Chondrocyte (in vitro differentiated cells): Measurements from ENCODE around the gene RSRC1. TPM values are rescaled to one million over a fixed set of nuclear protein-coding genes. Genes with fewer than 3 reads are reported as not detected.
"Not testable (repeated sequence)": the region's sequence is repeated elsewhere in the genome, so short reads cannot be mapped to it uniquely, and the experiment has no call there.

Experiments
- DNase-seq: peaks from one replicate; pipeline ENCODE4 v3.0.0; 2021; ENCODE audit warnings: mixed read lengths, low spot score
- H3K27ac Mint-ChIP-seq: one replicate; pipeline ENCODE4 v1.8.0; 2021; ENCODE audit warnings: mild to moderate bottlenecking, moderate library complexity, mixed read lengths; ENCODE audit not compliant: unreplicated experiment
- H3K27me3 Mint-ChIP-seq: 2 replicates; pipeline ENCODE4 v1.8.0; 2021; ENCODE audit warnings: low read depth, mixed read lengths
- H3K36me3 Mint-ChIP-seq: 2 replicates; pipeline ENCODE4 v1.8.0; 2021; ENCODE audit warnings: low read depth, mixed read lengths
- H3K4me1 Mint-ChIP-seq: 2 replicates; pipeline ENCODE4 v1.8.0; 2021; ENCODE audit warnings: low read depth, mild to moderate bottlenecking, mixed read lengths
- H3K4me3 Mint-ChIP-seq: one replicate; pipeline ENCODE4 v1.8.0; 2021; ENCODE audit warnings: mild to moderate bottlenecking, moderate library complexity, mixed read lengths; ENCODE audit not compliant: unreplicated experiment
- H3K9me3 Mint-ChIP-seq: 2 replicates; pipeline ENCODE4 v1.8.0; 2021; ENCODE audit warnings: low read depth, mixed read lengths
- total RNA-seq: library from RNA; stranded (reverse); gene quantifications from 3 replicates; pipeline ENCODE4 v1.2.1, GENCODE V29; 2021
- TF ChIP-seq, protein P1 (sequence below): fragments of 200-600 bp; sonication (generic); IDR thresholded peaks from 2 replicates; pipeline ENCODE4 v1.5.0; 2021; ENCODE audit warnings: antibody characterized with exemption, mild to moderate bottlenecking, moderate library complexity

Gene RSRC1
- total RNA-seq, 1 donor from 2014 or later: 23.5 TPM

DNA sequence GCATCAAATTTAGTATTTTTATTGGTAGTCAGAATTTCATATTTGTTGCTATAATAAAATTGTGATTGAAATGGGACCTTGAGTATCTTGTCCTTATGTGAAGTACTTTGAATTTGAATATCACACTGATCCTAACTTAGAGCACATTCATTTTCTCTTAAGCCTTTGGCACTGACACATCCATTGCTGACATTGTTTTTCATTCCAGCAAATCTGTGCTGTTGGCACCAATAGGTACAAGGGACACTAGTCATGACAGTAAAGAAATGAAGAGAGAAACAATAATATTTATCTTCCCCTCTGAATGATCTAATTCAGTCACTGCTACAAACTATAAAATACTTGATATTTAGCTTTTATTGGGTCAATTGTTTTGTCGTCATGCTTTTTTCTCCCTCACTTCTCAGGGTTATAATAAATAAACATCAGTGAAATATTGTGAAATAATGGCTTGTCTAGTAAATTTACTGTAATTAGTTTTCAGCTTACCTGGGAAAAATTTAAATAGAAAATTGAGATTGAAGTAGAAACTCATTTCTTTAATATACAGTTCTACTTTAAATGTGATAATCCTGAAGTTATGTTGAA, 294.3 kb downstream of the RSRC1 start:
- Mint-ChIP-seq H3K9me3 (no peaks in the 10 kb centered on the region), H3K36me3 (no peaks in the 10 kb centered on the region), H3K4me1 (peaks cover 9% of the 10 kb centered on the region), H3K27ac (no peak overlapping the region), H3K4me3 (no peak overlapping the region), H3K27me3 (no peaks in the 10 kb centered on the region)
- TF ChIP-seq, protein P1, sequence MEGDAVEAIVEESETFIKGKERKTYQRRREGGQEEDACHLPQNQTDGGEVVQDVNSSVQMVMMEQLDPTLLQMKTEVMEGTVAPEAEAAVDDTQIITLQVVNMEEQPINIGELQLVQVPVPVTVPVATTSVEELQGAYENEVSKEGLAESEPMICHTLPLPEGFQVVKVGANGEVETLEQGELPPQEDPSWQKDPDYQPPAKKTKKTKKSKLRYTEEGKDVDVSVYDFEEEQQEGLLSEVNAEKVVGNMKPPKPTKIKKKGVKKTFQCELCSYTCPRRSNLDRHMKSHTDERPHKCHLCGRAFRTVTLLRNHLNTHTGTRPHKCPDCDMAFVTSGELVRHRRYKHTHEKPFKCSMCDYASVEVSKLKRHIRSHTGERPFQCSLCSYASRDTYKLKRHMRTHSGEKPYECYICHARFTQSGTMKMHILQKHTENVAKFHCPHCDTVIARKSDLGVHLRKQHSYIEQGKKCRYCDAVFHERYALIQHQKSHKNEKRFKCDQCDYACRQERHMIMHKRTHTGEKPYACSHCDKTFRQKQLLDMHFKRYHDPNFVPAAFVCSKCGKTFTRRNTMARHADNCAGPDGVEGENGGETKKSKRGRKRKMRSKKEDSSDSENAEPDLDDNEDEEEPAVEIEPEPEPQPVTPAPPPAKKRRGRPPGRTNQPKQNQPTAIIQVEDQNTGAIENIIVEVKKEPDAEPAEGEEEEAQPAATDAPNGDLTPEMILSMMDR: no peak
- no peak for DNase-seq

DNA sequence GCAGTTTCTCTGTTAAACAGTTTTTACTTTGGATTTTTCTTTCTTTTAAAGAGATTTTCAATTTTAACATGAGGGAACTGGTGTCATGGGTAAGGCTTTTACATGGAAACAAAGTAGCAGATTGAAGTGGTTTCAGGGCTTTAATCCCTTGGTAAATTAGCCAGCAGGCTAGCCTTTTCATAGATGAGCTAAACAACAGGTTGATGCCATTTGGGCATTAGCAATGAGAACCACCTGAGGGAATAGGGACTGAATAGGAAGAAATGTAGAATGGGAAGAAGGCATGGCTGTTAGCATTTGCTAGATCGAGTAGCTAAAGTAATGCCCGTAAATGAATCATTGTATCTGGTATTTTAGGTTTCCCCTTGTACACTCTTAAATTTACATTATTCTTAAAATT, 295.6 kb downstream of the RSRC1 start:
- no peaks in the 10 kb centered on the region for H3K36me3 Mint-ChIP-seq
- peaks cover 9% of the 10 kb centered on the region for H3K4me1 Mint-ChIP-seq
- no peak for DNase-seq
- H3K27ac Mint-ChIP-seq: no peak overlapping the region
- TF ChIP-seq, protein P1: no peak
- H3K4me3 Mint-ChIP-seq: no peak overlapping the region
- H3K9me3 Mint-ChIP-seq: no peaks in the 10 kb centered on the region
- H3K27me3 Mint-ChIP-seq: no peaks in the 10 kb centered on the region

DNA sequence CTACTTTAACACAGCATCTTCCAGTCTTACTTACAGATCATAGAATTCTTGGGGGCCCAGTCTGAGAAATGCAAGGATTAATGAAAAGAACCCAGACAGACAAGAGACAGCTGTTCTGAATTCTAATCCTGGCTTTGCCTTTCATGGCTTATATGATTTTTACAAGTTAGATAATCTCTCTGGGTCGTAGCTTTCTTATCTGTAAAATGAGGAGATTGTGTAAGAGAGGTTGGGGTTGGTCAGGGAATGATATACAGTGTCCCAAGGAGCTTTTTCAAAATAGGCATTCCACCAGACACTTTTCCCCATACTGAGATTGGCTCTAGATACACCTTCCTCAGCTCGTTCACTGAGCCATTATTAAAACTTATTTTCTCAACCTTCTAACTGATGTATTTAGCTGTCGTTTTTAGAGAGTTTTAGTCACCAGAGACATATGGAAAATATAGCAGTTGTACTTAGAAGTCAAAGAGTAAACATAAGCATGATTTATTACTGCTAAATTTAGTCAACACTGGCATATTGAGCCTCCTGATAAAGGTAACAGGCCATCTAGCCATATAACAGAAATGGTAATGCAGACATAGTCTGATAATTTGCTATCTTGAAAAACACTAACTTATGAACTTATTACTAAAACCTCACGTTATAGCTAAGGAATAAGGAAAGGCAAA, 298.1 kb downstream of the RSRC1 start:
- Mint-ChIP-seq H3K4me1 (peaks cover 9% of the 10 kb centered on the region), H3K9me3 (peaks cover 4% of the 10 kb centered on the region), H3K27me3 (no peaks in the 10 kb centered on the region), H3K27ac (no peak overlapping the region), H3K36me3 (peaks cover under 1% of the 10 kb centered on the region), H3K4me3 (no peak overlapping the region)
- TF ChIP-seq, protein P1: no peak
- DNase-seq: no peak

DNA sequence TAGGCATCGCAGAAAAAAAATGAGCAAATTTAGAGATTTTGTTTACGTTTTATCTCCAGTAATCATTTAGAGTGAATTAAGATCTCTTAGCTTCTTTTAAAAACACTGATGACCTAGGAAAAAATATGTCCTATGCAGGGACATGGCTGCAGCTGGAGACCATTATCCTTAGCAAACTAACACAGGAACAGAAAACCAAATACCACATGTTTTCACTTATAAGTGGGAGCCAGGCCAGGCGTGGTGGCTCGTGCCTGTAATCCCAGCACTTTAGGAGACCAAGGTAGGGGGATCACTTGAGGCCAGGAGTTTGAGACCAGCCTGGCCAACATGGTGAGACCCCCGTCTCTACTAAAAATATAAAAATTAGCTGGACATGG, 298.6 kb downstream of the RSRC1 start:
- not testable (repeated sequence) for DNase-seq, H3K27me3 Mint-ChIP-seq, H3K4me3 Mint-ChIP-seq, H3K36me3 Mint-ChIP-seq, H3K27ac Mint-ChIP-seq, H3K9me3 Mint-ChIP-seq, H3K4me1 Mint-ChIP-seq

DNA sequence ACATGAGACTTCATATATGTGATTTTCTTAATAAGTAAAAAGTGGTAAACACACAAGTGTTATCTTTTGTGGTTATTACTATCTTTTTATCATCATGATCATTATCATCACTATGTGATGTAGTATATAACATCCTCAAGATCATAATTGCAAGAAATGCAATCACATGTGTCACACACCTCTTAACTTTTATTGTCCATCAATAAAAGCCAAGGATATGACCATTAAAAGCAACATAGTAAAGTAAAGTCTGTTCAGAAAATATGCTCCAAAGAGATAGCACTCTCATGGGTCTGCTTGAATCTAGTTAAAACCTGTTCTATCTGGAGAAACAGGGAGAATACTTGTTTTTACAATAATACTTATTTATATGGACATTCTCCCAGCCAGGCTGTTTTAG, 308.1 kb downstream of the RSRC1 start:
- peaks cover 5% of the 10 kb centered on the region for H3K9me3 Mint-ChIP-seq
- no peaks in the 10 kb centered on the region for H3K4me1 Mint-ChIP-seq
- H3K4me3 Mint-ChIP-seq: no peak overlapping the region
- no peak for DNase-seq
- no peak overlapping the region for H3K27ac Mint-ChIP-seq
- TF ChIP-seq, protein P1: no peak
- H3K36me3 Mint-ChIP-seq: peaks cover under 1% of the 10 kb centered on the region
- no peaks in the 10 kb centered on the region for H3K27me3 Mint-ChIP-seq
